ENCODE data around the gene IRF4.
A peak's percentile ranks its signal among the peaks of the same experiment; 100 is the strongest.

DNA sequence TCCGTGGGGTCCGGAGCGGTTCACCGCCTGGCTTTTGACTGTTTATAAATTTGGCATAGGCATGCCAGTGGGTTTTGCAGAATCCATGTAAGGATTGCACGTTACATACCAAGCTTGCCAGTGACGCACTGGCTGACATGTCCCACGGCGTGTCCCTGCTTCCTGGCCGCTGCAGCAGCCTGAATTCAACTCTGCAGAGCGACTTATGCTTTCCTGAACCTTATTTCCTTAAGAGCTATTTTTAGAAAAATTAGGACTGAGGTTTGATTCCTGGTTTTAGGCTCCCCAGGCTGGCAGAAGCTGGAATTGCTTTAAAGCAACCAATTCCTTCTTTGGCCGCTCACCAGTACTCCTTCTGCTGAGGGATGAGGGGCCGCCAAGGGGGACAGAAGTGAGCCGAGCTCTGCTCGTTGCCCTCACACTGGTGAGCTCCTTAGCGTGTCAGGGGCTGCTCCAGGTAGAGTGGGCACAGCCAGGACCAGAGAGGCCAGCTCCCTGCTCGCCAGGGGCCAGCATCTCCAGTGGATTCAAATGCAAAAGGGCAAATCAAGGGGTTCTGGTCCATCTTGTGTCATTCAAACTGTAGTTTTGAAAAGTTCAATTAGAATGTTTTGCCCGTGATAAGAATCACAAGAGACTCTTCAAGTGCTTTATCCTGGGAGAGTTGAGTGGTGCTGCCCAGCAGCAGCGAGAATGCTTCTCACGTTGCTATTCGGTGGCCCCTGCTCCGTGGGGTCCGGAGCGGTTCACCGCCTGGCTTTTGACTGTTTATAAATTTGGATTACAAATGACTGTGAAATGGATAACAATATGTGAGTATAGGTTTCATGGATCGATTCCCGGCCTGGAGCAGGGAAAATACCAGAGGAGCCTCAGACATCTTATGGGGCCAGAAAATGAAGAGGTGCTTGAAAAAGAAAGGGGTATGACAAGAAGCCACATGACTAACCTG, 17.5 kb upstream of the IRF4 start:
- TF ChIP-seq, protein P1, sequence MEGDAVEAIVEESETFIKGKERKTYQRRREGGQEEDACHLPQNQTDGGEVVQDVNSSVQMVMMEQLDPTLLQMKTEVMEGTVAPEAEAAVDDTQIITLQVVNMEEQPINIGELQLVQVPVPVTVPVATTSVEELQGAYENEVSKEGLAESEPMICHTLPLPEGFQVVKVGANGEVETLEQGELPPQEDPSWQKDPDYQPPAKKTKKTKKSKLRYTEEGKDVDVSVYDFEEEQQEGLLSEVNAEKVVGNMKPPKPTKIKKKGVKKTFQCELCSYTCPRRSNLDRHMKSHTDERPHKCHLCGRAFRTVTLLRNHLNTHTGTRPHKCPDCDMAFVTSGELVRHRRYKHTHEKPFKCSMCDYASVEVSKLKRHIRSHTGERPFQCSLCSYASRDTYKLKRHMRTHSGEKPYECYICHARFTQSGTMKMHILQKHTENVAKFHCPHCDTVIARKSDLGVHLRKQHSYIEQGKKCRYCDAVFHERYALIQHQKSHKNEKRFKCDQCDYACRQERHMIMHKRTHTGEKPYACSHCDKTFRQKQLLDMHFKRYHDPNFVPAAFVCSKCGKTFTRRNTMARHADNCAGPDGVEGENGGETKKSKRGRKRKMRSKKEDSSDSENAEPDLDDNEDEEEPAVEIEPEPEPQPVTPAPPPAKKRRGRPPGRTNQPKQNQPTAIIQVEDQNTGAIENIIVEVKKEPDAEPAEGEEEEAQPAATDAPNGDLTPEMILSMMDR (IDR thresholded peaks at IDR 0.05), result peak in 9 of 12 donors; percentile 14 to 54 (median 33)
- no peak for TF ChIP-seq POLR2A (IDR thresholded peaks at IDR 0.05)
